NT2/D1 (cell line): Measurements from ENCODE around the gene PTPRT.

Source experiments
- DNase-seq: peaks from one replicate; pipeline ENCODE4 v3.0.0-alpha.2; 2011; ENCODE audit warnings: low read depth, low spot score
- H3K27me3 ChIP-seq: 2 replicates; pipeline ENCODE4 v1.6.0; 2011; ENCODE audit warnings: mild to moderate bottlenecking; ENCODE audit not compliant: insufficient read length, insufficient read depth
- H3K36me3 ChIP-seq: 2 replicates; pipeline ENCODE4 v1.6.1; 2011; ENCODE audit warnings: mild to moderate bottlenecking, low read length, mixed read lengths; ENCODE audit not compliant: insufficient read depth, insufficient read length
- H3K4me1 ChIP-seq: 2 replicates; pipeline ENCODE4 v1.5.1; 2011; ENCODE audit not compliant: insufficient read depth, insufficient read length
- H3K4me3 ChIP-seq: 2 replicates; pipeline ENCODE4 v1.5.1; 2011; ENCODE audit warnings: low read depth; ENCODE audit not compliant: insufficient read length
- H3K9ac ChIP-seq: 2 replicates; pipeline ENCODE4 v1.6.0; 2011; ENCODE audit warnings: low read depth; ENCODE audit not compliant: insufficient read length
- H3K9me3 ChIP-seq: 2 replicates; pipeline ENCODE4 v1.5.1; 2011; ENCODE audit warnings: mild to moderate bottlenecking, low read length; ENCODE audit not compliant: insufficient read depth
- SUZ12 ChIP-seq: IDR thresholded peaks from 2 replicates; pipeline ENCODE4 v1.6.1; 2011; ENCODE audit not compliant: insufficient read length, insufficient read depth; ENCODE audit errors: extremely low read depth
- YY1 ChIP-seq: IDR thresholded peaks from 2 replicates; pipeline ENCODE4 v1.6.1; 2011; ENCODE audit not compliant: insufficient read length, insufficient read depth
- ZNF274 ChIP-seq: IDR thresholded peaks from 2 replicates; pipeline ENCODE4 v1.6.1; 2011; ENCODE audit warnings: mild to moderate bottlenecking, low read depth, low read length

Gene PTPRT

GRCh38 chr20:42429761-42430458 is 759.8 kb downstream of the PTPRT start:
- H3K27me3 ChIP-seq, result no peaks in the 10 kb centered on the region
- H3K4me1 ChIP-seq, result no peaks in the 10 kb centered on the region
- DNase-seq, result no peak
- no peaks in the 10 kb centered on the region for H3K9me3 ChIP-seq
- no peak overlapping the region for H3K9ac ChIP-seq
- H3K36me3 ChIP-seq, result no peaks in the 10 kb centered on the region
- TF ChIP-seq SUZ12 (no peak), ZNF274 (no peak), YY1 (no peak)
- H3K4me3 ChIP-seq, result no peak overlapping the region

- TF ChIP-seq SUZ12 (no peak), ZNF274 (no peak), YY1 (no peak)
Measured at GRCh38 chr20:42419814-42420532, 769.7 kb downstream of the PTPRT start.

GRCh38 chr20:42406826-42407225 is 782.9 kb downstream of the PTPRT start:
- no peaks in the 10 kb centered on the region for H3K36me3 ChIP-seq
- no peaks in the 10 kb centered on the region for H3K4me1 ChIP-seq
- H3K9ac ChIP-seq, result no peak overlapping the region
- H3K9me3 ChIP-seq, result no peaks in the 10 kb centered on the region
- DNase-seq, result no peak
- TF ChIP-seq SUZ12 (no peak), YY1 (no peak)
- no peak overlapping the region for H3K4me3 ChIP-seq
- H3K27me3 ChIP-seq, result no peaks in the 10 kb centered on the region

More at GRCh38 chr20:42419814-42420532, 769.7 kb downstream of the PTPRT start:
- DNase-seq, result no peak
- Histone ChIP-seq H3K4me1 (no peaks in the 10 kb centered on the region), H3K27me3 (no peaks in the 10 kb centered on the region), H3K4me3 (no peak overlapping the region), H3K9me3 (no peaks in the 10 kb centered on the region), H3K36me3 (no peaks in the 10 kb centered on the region), H3K9ac (no peak overlapping the region)

GRCh38 chr20:42402455-42402854 is 787.3 kb downstream of the PTPRT start:
- no peak for DNase-seq
- no peaks in the 10 kb centered on the region for H3K4me1 ChIP-seq
- no peaks in the 10 kb centered on the region for H3K9me3 ChIP-seq
- no peaks in the 10 kb centered on the region for H3K27me3 ChIP-seq
- H3K36me3 ChIP-seq, result no peaks in the 10 kb centered on the region
- TF ChIP-seq SUZ12, result no peak
- no peak for TF ChIP-seq ZNF274
- TF ChIP-seq YY1, result no peak
- H3K4me3 ChIP-seq, result no peak overlapping the region
- H3K9ac ChIP-seq, result no peak overlapping the region

GRCh38 chr20:42401613-42402012 is 788.1 kb downstream of the PTPRT start:
- no peak overlapping the region for H3K4me3 ChIP-seq
- no peaks in the 10 kb centered on the region for H3K36me3 ChIP-seq
- no peaks in the 10 kb centered on the region for H3K4me1 ChIP-seq
- no peaks in the 10 kb centered on the region for H3K9me3 ChIP-seq
- no peak for DNase-seq
- TF ChIP-seq SUZ12 (no peak), ZNF274 (no peak), YY1 (no peak)
- no peaks in the 10 kb centered on the region for H3K27me3 ChIP-seq
- no peak overlapping the region for H3K9ac ChIP-seq

- Histone ChIP-seq H3K9ac (no peak overlapping the region), H3K9me3 (no peaks in the 10 kb centered on the region), H3K4me1 (no peaks in the 10 kb centered on the region), H3K27me3 (no peaks in the 10 kb centered on the region), H3K36me3 (no peaks in the 10 kb centered on the region), H3K4me3 (no peak overlapping the region)
- no peak for DNase-seq
- no peak for TF ChIP-seq ZNF274
- TF ChIP-seq YY1, result no peak
- no peak for TF ChIP-seq SUZ12
Measured at GRCh38 chr20:42399802-42400201, 789.9 kb downstream of the PTPRT start.

- no peak for DNase-seq
- Histone ChIP-seq H3K9ac (no peak overlapping the region), H3K4me3 (no peak overlapping the region), H3K27me3 (no peaks in the 10 kb centered on the region), H3K4me1 (no peaks in the 10 kb centered on the region), H3K9me3 (no peaks in the 10 kb centered on the region), H3K36me3 (no peaks in the 10 kb centered on the region)
- TF ChIP-seq SUZ12 (no peak), YY1 (no peak), ZNF274 (no peak)
Measured at GRCh38 chr20:42392442-42392841, 797.3 kb downstream of the PTPRT start.
